Natural killer cell (primary cell): ENCODE results near the gene ZDHHC20. TPM values are rescaled to one million over a fixed set of nuclear protein-coding genes. Genes with fewer than 3 reads are reported as not detected.

Source experiments
- ATAC-seq, 3 donors: fragments of 150-1000 bp in 2 of 3; fragments of 200-7000 bp in 1 of 3; cut with Tn5 transposase; 1 replicate in 1 of 3; 2 replicates in 2 of 3; pipeline ENCODE4 v1.10.0; 2021; ENCODE audit warnings: mild to moderate bottlenecking in 2 of 3, moderate library complexity in 2 of 3
- DNase-seq, 2 donors: peaks; one replicate each; pipeline versions ENCODE4 v3.0.0 to v3.0.0-alpha.2; 2013 to 2021; ENCODE audit warnings: mixed read lengths in 1 of 2
- H3K27ac ChIP-seq: one replicate; pipeline ENCODE4 v1.5.1; 2013; ENCODE audit warnings: mild to moderate bottlenecking, low read length
- H3K27me3 ChIP-seq: one replicate; pipeline ENCODE4 v1.6.1; 2013; ENCODE audit warnings: low read length; ENCODE audit not compliant: control insufficient read depth, insufficient read depth
- H3K36me3 ChIP-seq: one replicate; pipeline ENCODE4 v1.6.1; 2013; ENCODE audit warnings: low read length; ENCODE audit not compliant: control insufficient read depth, insufficient read depth
- H3K4me1 ChIP-seq: one replicate; pipeline ENCODE4 v1.6.1; 2013; ENCODE audit warnings: low read length; ENCODE audit not compliant: control insufficient read depth, insufficient read depth
- H3K4me3 ChIP-seq: one replicate; pipeline ENCODE4 v1.5.1; 2013; ENCODE audit warnings: low read length
- H3K9me3 ChIP-seq: one replicate; pipeline ENCODE4 v1.6.1; 2013; ENCODE audit warnings: low read length; ENCODE audit not compliant: control insufficient read depth, insufficient read depth
- H3K27ac Mint-ChIP-seq, 2 donors: one replicate each; pipeline ENCODE4 v1.8.0; 2022; ENCODE audit warnings: mild to moderate bottlenecking in 2 of 2, mixed read lengths in 2 of 2, moderate library complexity in 1 of 2
- H3K27me3 Mint-ChIP-seq, 2 donors: one replicate each; pipeline ENCODE4 v1.8.0; 2022; ENCODE audit warnings: low read depth in 2 of 2, mixed read lengths in 2 of 2
- H3K36me3 Mint-ChIP-seq: one replicate; pipeline ENCODE4 v1.8.0; 2022; ENCODE audit warnings: mixed read lengths
- H3K4me1 Mint-ChIP-seq, 2 donors: one replicate each; pipeline ENCODE4 v1.8.0; 2022; ENCODE audit warnings: mixed read lengths in 2 of 2
- H3K4me3 Mint-ChIP-seq: one replicate; pipeline ENCODE4 v1.8.0; 2022; ENCODE audit warnings: mild to moderate bottlenecking, moderate library complexity, mixed read lengths
- H3K9me3 Mint-ChIP-seq, 2 donors: one replicate each; pipeline ENCODE4 v1.8.0; 2022; ENCODE audit warnings: mixed read lengths in 2 of 2
- WGBS: methylation state at CpG from one replicate; pipeline ENCODE4 v1.1.7; 2013; ENCODE audit warnings: missing lambda C conversion rate; ENCODE audit not compliant: insufficient coverage; 5-methylcytosine and 5-hydroxymethylcytosine counted together
- intact Hi-C: fragments of 100-400 bp; cut with micrococcal nuclease; formaldehyde crosslinking; loops from one replicate; pipeline ENCODE4 v1.14.2; 2022
- total RNA-seq, 4 donors: library from RNA; stranded (reverse); fragments of 120-200 nt in 1 of 4; gene quantifications; one replicate each; pipeline versions ENCODE4 v1.2.3 to v1.2.4, GENCODE V29; 2013 to 2022
- TF ChIP-seq, protein P1 (sequence below): fragments of 200-600 bp; IDR thresholded peaks from one replicate; pipeline ENCODE4 v1.8.0; 2022; ENCODE audit warnings: antibody characterized with exemption

The ZDHHC20 gene
- total RNA-seq, 3 donors from 2014 or later (not counting 1 experiment from before 2014, with no cell fraction given), result 85.1 to 116 (median 93.4) TPM

DNA sequence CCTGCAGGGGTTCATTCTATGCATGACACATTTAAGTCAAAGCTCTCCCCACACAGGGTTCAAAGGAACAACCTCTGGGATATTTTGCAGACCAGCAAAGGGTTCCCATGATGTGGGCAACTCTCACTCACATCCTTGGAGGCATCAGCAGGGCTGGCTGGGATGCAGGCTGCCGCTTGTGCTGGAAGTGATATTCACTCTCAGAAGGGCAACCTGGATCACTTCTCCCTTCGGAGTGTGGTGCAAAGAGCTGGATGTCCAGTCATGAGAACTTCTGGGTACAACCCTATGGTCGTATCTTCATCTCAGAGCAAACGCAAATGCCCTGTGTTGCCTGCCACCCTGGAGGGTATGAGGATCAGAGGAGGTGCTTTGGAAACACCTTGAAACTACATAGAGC lies 98.6 kb downstream of the ZDHHC20 start:
- H3K27me3 ChIP-seq, result no peaks in the 10 kb centered on the region
- Mint-ChIP-seq H3K4me1 (peaks cover 10 to 19% of the 10 kb centered on the region in 2 donors), H3K4me3 (no peak overlapping the region), H3K9me3 (no peaks in the 10 kb centered on the region), H3K27me3 (no peaks in the 10 kb centered on the region), H3K27ac (no peak overlapping the region), H3K36me3 (no peaks in the 10 kb centered on the region)
- H3K36me3 ChIP-seq, result no peaks in the 10 kb centered on the region
- H3K4me3 ChIP-seq, result no peak overlapping the region
- intact Hi-C loops, result no loop called here
- ATAC-seq (no peak), DNase-seq (no peak)
- no peak overlapping the region for H3K27ac ChIP-seq
- TF ChIP-seq, protein P1, sequence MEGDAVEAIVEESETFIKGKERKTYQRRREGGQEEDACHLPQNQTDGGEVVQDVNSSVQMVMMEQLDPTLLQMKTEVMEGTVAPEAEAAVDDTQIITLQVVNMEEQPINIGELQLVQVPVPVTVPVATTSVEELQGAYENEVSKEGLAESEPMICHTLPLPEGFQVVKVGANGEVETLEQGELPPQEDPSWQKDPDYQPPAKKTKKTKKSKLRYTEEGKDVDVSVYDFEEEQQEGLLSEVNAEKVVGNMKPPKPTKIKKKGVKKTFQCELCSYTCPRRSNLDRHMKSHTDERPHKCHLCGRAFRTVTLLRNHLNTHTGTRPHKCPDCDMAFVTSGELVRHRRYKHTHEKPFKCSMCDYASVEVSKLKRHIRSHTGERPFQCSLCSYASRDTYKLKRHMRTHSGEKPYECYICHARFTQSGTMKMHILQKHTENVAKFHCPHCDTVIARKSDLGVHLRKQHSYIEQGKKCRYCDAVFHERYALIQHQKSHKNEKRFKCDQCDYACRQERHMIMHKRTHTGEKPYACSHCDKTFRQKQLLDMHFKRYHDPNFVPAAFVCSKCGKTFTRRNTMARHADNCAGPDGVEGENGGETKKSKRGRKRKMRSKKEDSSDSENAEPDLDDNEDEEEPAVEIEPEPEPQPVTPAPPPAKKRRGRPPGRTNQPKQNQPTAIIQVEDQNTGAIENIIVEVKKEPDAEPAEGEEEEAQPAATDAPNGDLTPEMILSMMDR, result no peak
- 93% methylated on average over 4 of the region's 4 CpGs for WGBS
- H3K4me1 ChIP-seq, result peaks cover 11% of the 10 kb centered on the region
- no peaks in the 10 kb centered on the region for H3K9me3 ChIP-seq

DNA sequence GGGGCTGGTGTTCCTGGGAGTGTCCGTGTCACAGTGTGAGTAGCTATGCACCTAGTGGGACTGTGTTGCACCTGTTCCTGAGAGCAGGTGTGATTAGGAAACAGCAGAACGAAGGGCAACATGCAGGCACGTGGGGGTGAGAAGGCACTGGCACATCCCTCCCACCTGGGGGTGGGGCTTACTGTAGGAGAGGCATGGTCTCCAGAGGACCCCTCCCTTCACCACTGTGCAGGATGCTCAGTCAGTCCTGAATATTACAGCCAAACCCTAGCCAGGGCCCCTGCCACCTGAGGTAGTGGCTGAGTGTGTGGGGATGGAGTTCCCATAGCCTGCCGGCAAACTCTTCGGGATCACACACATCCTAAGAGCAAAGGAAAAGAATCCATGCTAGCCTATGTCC lies 99.2 kb downstream of the ZDHHC20 start:
- Histone ChIP-seq H3K4me1 (peaks cover 5% of the 10 kb centered on the region), H3K27me3 (no peaks in the 10 kb centered on the region), H3K9me3 (no peaks in the 10 kb centered on the region), H3K36me3 (no peaks in the 10 kb centered on the region), H3K4me3 (no peak overlapping the region), H3K27ac (no peak overlapping the region)
- Mint-ChIP-seq H3K27ac (no peak overlapping the region), H3K4me1 (peaks cover 4 to 13% of the 10 kb centered on the region in 2 donors), H3K9me3 (no peaks in the 10 kb centered on the region), H3K36me3 (no peaks in the 10 kb centered on the region), H3K4me3 (no peak overlapping the region), H3K27me3 (no peaks in the 10 kb centered on the region)
- DNase-seq (no peak), ATAC-seq (no peak)
- intact Hi-C loops, result no loop called here
- TF ChIP-seq, protein P1, result no peak
- 92% methylated on average over 4 of the region's 5 CpGs for WGBS

DNA sequence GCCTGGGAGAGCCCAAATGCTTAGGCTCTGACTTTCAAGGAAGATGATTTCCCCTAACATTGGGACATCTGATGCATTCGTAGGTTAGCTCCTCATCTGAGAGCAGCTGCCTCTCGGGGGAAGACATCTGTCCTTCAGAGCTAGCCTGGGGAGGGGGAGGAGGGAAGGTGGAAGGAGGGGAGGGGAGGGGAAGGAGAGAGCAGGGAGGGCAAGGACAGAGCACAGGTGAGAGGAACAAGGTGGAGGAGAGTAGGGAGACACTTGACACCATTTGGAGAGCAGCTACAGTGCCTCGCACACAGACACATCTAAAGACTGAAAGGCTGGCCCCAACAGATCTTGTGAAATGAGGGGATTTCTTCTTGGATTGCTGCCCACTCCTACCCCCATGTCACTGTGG lies 103.8 kb downstream of the ZDHHC20 start:
- WGBS, result 98% methylated on average over 3 of the region's 3 CpGs
- H3K27me3 ChIP-seq, result no peaks in the 10 kb centered on the region
- H3K4me1 ChIP-seq, result no peaks in the 10 kb centered on the region
- H3K9me3 Mint-ChIP-seq, result no peaks in the 10 kb centered on the region
- H3K27me3 Mint-ChIP-seq, result no peaks in the 10 kb centered on the region
- TF ChIP-seq, protein P1, result no peak
- no peaks in the 10 kb centered on the region for H3K4me1 Mint-ChIP-seq
- no peak for DNase-seq
- no peak overlapping the region for H3K4me3 Mint-ChIP-seq
- no peaks in the 10 kb centered on the region for H3K9me3 ChIP-seq
- no peak overlapping the region for H3K27ac Mint-ChIP-seq
- no peaks in the 10 kb centered on the region for H3K36me3 Mint-ChIP-seq
- intact Hi-C loops, result no loop called here
- no peak for ATAC-seq
- H3K27ac ChIP-seq, result no peak overlapping the region
- H3K36me3 ChIP-seq, result no peaks in the 10 kb centered on the region
- no peak overlapping the region for H3K4me3 ChIP-seq

DNA sequence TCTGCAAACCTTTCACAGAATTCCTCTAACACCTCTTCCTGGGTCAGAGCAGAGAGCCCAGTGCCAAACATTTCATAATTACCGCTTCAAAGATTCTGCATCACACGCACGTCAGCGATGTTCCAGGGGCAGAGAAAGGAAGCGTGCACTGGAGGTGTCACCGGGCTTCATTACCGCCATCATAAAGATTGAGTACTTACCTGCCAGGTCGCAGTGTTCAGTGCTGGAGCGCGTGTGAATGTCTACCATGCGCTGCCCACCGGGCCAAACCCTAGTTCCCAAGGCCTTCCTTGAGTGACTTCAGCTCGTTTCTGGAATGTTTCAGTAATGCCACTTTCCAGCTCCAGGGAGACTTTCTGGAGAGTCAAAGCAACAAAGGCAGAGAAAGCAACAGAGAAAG lies 104.4 kb downstream of the ZDHHC20 start:
- H3K4me1 ChIP-seq, result no peaks in the 10 kb centered on the region
- H3K27me3 ChIP-seq, result no peaks in the 10 kb centered on the region
- intact Hi-C loops, result no loop called here
- no peak for ATAC-seq
- Mint-ChIP-seq H3K4me3 (no peak overlapping the region), H3K9me3 (no peaks in the 10 kb centered on the region), H3K27me3 (no peaks in the 10 kb centered on the region), H3K36me3 (no peaks in the 10 kb centered on the region), H3K4me1 (no peaks in the 10 kb centered on the region), H3K27ac (no peak overlapping the region)
- H3K27ac ChIP-seq, result no peak overlapping the region
- H3K36me3 ChIP-seq, result no peaks in the 10 kb centered on the region
- no peak overlapping the region for H3K4me3 ChIP-seq
- no peak for DNase-seq
- H3K9me3 ChIP-seq, result no peaks in the 10 kb centered on the region
- TF ChIP-seq, protein P1, result no peak
- WGBS, result 96% methylated on average over 13 of the region's 13 CpGs
